HG02571 (cell line): ENCODE data around the gene SNX33.
"Not testable (repeated sequence)": the region's sequence is repeated elsewhere in the genome, so short reads cannot be mapped to it uniquely, and the experiment has no call there.

Source experiments
- ATAC-seq: cut with Tn5 transposase; IDR thresholded peaks from one replicate; pipeline ENCODE4 v1.9.1; 2021; ENCODE audit warnings: mild to moderate bottlenecking, moderate library complexity; ENCODE audit not compliant: unreplicated experiment

Gene SNX33

DNA sequence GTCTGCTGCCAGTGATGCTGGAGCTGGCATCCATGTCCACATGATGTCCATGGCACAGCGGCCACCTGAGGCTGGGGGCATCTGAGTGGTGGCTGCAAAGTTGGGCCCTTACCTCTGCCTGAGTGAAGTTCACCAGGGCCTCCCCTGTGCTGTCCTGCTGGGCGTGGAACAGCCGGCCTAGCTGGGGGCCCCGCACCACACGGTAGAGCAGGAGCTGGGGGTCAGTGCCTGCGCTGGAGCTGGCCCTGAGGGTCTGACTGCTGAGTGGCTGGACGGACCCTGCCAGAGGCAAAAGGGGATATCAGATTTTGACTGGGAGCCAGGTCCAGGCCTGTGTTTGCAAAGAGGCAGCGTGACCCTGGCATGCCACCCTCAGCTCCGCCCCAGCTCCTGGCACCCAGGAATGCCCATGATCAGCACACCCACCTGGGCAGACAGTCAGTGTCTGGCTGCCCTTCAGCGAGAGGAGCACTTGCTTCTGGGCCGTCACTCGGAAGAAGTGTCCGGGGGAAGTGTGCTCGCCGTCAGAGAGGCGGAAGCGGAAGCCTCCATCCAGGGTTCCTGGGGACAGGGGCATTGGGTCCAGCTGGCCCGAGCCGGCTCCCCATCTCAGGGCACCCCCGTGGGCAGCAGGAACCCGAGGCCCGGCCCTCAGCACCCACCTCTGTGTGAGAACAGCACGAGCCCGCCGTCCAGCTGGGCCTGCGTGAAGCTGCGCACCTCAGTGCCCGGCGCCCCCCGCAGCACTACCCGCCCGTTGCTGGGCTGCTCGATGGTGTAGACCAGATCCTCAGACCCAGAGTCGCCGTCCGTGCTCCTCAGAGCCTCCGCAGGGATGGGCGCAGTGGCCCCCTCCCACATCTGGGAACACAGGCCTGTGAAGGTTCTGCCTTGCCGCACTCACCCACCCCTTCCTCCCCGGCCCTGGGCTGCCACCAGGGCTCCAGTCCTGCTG lies 34.7 kb downstream of the SNX33 start:
- ATAC-seq: no peak

DNA sequence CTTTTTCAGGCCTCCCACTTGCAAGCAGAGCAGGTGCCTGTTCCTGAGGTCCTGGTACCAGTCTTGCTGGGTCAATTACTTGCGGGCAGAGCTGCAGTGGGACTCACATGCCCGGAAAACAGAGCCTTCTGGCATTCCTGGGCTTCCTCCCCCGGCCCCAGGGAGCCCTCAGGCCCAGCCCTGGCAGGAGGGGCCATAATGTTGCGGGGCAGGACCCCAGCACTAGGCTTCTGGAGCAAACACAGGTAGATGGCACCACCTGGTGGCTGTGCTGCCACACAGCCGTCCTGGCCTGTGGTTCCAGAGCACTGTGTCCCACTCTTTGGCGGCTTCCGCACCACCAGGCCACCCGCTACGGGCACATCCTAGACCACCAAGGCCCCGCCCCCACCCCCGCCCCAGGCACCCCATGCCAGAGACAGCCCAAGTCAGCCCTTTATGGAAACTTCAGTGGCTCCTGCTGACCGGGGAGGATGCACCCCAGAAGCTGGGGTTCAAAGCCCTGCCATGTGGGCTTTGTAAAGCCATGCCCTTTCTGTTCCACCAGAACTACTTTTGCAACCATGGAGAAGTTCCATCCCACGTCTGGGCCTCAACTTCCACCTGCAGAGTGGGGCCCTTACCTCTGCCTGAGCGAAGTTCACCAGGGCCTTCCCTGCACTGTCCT lies 36.1 kb downstream of the SNX33 start:
- ATAC-seq: not testable (repeated sequence)

DNA sequence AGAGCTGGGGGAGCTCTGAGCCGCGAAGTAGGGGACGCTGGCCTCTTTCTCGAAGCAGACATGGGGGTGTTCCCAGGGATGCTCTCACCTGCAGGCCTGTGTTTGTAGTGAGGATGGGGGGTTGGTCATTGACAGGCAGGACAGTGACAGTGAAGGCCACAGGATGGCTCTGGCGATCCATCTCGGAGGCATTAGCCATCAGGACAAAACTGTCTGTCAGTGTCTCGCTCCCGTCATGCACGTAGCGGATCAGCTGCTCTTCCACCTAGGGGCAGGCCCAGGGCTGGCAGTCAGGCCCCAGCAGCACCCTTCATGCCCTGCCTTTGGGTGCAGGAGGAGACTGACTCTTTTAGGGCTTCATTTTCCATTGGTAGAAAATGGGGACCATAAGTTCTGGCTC lies 36.9 kb downstream of the SNX33 start:
- ATAC-seq: no peak

DNA sequence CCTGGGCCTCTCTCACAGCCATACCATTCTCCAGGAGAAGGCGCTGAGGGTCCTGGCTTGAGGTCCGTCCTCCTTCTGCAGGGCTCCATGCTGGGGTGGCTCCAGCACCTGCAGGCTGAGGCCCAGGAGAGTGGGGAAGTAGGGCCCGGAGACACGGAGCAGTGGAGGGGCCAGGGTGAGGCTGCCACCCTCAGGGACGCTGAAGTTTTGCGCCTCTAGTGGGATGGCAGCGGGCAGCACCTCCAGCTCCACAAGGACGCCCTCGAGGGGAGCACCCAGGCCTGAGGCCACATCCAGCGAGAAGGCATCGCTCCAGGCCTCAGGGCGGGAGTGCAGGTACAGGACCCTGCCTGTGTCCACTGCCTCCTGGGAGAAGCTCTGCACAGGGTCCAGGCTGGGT lies 37.5 kb downstream of the SNX33 start:
- no peak for ATAC-seq

DNA sequence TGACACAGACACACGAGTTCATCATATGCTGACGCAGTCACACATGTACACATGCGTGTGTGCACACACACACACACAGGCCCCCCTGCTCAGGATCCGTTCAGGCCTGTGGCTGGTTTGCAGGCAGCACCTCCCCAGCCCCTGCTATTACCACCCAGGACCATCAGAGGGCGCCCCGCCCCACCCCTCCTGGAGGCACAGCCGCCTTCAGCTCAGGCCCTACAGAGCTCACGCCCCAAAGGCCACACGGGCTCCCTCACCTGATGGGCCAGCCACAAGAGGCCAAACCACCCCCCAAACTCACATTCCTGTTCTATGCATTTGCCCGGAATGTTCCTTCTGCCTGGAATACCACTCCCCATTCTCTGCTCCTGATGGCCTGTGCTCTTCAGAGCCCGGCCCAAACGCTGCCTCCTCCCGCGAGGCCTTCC lies 38.5 kb downstream of the SNX33 start:
- not testable (repeated sequence) for ATAC-seq

DNA sequence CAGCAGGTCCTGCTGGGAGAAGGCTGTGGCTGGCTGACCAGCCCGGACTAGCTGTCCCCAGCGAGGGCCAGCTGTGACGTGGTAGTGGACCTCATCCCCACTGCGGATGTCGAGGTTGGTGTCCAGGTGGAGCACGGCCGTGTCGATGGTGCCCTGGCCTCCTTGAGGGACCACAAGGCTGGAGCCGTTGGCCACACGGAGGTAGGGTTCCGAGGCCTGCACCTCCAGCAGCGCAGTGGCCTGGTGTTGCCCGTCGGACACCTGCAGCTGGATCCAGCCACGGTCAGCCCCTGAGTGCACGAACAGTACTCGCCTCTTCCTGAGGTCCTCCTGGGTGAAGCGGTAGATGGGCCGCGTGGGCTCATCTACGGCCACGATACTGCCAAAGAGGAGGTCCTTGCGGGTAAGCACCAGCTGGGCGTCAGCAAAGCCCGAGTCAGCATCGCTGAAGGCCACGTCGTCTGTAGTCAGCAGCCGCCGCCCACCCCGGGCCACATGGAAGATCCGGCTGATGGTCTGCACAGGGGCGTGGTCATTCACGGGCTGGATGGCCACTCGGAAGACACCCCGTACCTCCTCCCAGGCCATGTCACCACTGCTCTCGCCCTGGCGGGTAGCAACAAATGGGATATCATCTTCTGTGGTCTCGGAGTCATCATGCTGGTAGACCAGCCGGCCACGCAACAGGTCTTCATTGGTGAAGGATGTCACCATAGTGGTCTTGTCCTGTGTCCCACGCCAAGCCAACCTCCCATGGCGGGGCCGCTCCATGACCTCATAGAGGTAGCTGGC lies 40.0 kb downstream of the SNX33 start:
- no peak for ATAC-seq

DNA sequence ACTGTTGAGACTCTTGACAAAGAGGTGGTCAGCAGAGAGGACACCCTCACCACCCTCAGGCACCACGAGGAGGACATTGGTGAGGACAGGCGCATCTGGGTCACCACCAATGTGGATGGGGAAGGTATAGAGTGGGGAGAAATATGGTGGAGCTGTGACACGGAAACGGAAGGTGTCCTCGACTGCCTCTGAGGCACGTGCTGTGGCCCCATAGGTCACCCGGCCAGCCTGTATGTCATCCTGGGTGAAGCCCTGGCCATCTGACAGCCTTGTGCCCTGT lies 40.5 kb downstream of the SNX33 start:
- no peak for ATAC-seq

DNA sequence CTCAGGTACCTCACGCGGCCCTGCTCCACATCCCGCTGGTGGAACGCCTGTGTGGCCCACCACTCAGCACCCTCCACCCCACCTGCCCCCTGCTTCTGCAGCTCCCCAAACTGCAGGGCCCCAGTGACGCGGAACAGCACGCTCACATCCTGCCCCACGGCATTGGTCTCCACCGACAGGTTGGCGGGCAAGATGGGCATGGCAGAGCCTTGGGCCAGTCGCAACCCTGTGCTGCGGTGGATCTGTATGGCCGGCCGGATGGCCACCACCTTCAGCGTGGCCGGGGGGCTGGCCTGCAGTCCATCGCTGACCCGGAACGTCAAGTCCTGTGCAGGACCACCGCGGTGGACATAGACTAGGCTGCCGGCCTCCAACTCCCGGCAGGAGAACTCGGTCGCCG lies 41.1 kb downstream of the SNX33 start:
- no peak for ATAC-seq

DNA sequence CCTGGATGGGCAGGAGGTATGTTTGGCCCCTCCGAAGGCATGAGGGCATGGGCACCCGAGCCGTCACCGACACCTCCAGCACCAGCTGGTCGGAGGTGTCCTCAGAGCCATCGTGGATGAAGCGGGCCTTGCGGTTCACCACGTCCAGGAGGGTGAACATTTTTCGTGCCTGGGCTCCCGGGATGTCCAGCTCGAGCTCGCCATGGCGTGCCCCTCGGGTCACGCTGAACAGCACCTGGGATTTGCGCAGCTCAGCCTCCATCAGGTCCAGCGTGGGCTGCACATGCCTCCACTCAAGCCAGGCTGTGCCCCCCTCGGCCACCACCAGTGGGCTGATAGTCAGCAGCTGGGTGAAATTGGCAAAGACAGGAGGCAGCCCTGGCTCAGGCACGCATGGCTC lies 41.7 kb downstream of the SNX33 start:
- ATAC-seq: not testable (repeated sequence)

DNA sequence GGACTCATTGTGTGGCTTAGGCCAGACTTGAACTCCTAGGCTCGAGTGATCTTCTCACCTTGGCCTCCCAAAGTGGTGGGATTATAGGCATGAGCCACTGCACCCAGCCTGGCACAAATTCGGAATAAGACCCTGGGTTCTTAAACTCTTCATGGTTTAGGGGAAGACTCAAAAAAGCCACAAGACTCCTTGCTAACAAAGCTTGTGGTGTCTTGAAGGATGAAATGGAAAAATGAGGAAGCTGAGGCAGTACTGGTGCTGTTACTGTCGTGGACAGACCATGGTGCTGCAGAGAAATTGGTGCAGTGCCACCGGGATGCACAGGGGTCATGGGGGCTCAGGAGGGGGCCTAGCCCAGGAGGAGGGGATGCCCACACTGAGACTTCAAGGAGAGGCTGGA lies 44.6 kb downstream of the SNX33 start:
- ATAC-seq: not testable (repeated sequence)

DNA sequence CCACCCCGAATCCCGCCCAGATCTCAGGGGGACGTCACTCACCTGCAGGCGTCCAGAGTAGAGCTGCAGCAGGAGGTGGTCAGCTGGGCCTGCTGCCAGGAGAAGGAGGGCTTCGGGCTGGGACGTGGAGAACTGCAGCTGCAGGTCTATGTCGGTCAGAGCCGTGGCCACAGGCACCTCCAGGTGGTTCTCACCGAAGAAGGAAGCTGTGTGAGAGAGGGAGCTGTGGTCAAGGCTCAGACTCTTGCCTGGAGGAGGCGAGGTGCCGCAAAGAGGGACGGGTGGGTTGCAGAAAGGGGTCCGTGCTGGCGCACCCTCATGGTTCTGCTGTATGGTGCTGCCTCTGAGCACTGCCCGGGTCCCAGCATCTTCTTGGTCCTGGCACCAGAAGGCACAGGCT lies 45.3 kb downstream of the SNX33 start:
- ATAC-seq: not testable (repeated sequence)

DNA sequence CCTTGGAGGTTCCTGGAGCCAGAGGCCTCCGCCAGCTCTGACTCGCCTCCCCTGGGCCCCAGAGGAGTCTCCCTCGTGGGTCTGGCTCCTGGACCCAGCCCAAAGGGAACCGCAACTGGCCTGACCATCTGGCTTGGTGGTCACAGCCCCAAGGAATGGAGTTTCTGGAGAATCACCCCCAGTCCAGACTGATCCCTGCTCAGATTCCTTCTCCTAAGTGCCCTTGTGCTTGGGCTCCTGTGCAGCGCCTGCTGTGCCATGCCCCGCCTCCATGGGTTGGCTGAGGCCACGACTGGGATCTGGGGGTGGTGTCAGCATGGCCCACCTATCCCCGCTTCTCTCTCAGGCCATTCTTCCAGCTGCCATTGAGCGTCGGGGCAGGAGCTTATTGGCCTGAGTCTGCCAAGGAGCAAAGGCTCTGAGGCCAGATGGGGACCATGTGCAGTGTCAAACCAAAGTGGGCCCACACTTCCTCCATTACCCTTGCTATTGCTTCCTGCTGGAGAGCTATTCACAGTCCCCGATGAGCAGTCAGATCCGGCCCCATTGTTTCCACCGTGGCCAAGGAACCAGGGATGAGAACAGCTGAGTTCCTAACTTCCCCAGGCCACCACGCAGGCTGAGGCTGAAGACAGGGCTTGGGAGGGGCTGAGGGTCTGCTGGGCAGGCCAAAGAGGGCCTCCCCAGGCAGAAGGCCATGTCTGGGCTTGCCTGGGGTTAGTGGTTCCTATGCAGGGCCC lies 46.0 kb downstream of the SNX33 start:
- ATAC-seq: no peak

DNA sequence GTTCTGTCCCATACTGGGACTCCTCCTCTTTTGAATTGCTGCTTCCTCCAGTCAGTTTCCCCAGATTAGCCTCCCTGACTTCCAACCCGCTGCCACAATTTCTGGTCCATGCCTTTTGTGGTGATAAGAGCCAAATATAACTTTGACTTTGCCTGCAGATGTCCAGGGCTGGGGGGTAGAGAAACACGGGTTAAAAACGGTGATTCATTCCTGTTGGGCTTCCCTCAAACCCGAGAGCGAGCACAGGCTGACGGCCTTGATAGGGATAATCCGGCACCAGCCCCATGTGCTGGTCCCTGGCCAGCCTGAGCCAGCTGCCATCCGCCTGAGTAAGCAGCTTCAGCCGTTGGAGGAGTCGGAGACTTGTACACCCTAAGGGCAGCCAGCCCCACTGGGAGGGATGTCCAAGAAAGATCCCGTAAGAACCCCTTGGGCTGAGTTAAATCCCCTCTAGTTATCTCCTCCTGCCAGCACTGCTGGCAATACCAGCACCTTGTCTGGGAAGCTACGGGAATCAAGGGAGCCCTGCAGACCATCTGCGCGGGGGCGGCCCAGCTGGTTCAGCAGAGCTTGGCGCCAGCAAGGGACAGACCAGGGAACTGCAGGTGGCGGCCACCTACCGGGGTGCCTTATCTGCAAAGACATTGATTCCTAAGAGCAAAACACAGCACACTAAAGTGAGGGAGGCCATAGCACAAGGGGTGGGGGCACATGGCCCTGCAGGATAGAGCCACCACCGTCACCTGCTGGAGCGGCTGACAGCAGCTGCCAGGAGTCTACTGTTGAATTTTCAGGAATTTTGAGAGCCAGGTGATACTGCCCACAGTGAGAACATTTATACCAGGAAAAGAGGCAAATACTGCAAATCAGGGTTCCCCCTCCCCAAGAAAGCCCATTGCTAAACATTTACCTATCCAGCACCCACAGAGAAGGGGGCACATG lies 46.8 kb downstream of the SNX33 start:
- ATAC-seq: no peak

DNA sequence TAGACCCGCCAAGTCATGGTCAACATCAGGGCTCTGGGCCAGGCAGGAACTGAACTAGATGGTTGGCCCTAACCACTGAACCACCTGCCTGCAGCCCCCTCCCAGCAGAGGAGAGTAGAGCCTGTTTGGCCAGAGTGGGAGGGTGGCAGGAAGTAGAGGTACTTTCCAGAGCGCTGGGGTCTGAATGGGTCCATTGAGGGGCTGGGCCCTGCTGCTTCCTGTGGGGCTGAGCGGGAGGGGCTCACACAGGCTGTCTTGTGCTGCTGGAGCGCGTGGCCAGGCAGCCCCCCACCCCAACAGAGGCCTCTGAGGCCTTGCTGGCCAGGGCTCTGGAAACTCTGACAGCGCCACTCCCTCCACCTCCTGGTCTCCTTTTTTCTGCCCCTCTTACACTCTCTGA lies 47.5 kb downstream of the SNX33 start:
- ATAC-seq: no peak

DNA sequence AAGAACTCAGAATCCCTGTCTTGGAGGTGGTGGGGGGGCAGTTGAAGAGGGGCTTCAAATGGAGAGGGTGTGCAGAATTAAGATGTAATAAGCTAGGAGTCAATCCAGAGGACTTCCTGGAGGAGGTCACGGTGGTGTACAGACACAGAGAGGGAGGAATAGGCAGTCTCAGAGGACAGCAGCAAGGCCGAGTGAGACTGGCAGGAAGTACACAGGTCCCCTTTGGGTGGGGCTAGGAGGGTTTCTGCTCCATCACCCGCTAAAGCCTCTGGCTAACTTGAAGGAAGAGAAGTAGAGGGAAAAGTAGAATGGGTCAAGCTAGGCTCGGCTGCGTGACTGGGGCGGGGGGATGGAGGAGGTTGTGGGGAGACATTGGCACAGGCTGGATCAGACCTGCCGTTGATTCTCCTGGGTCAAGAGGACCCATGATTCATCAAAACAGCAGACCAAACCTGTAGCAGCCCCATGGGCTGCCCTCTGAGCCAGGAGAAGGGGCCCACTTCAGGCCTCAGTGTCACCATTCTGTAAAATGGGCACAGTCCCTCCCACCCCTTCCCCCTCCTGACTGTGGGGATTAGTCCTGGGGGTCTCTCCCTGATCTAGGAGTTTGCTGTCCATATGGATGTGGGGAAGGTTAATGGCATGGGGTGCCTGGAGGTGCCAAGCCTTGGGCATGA lies 48.1 kb downstream of the SNX33 start:
- ATAC-seq: no peak

DNA sequence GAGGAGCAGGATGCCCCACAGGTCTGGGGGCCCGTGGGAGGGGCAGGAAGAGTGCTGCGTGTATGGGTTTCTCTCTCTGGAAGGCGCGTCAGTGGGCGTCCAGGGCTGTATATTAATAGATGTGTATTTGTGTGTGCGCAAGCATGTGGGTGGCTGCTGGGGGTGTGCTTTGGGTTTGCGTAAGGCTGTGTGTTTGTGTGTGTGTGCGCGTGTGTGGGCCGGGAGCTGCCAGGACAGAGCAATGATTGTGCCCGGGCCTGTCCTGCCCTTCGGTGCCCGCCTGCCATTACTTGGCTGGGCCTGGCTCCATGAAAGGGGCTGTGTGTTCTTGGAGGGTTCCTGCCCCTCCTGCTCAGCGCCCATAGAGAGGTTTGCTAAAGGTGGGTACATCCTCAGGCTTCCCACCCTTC lies 48.6 kb downstream of the SNX33 start:
- no peak for ATAC-seq

DNA sequence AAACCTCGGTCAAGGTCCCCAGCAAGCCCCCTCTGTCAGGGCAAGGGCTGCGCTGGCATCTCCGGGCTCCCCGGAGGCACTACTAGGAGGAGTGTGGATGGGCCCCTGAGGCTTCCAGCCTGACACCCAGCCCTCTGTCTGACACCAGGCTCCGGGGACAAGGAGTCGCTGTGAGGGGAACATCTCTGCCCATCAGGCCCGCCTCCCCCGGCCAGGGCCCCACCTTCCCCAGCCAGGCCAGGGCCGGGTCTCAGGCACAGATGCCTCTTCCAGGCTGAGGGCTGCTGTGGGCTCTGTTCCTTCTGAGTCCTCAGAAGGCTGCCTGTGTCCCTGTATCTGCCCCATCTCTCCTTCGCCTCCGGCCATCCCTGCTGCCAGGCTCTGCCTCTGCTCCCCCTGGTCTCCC lies 49.1 kb downstream of the SNX33 start:
- no peak for ATAC-seq

DNA sequence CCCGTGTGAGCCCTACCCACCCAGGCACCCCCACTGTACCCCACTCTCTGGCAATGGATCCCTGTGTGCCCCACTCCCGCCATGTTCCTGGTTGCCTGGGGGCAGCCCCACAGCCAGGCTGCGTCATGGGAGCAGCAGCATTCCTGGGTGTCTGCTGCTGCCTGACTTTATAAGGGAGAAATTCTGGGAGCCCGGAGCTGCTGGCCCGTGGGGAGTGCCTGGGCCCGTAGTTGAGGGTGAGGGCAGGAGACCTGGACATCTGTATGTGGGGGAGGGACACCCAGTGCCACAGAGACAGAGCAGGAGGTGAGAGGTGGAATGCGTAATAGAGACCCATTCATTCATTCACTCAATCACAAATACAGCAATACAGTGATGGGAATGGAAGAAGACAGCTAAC lies 49.8 kb downstream of the SNX33 start:
- no peak for ATAC-seq
